Nephron (organoid): ENCODE data around the gene PGAP1.

Source experiments
- H3K27ac Mint-ChIP-seq, 3 experiments: 2 replicates each; pipeline ENCODE4 v1.8.0; 2020; ENCODE audit warnings: mixed read lengths in 3 of 3, mild to moderate bottlenecking in 2 of 3, moderate library complexity in 1 of 3
- H3K27me3 Mint-ChIP-seq: 2 replicates; pipeline ENCODE4 v1.8.0; 2021; ENCODE audit warnings: low read depth, mild to moderate bottlenecking, moderate library complexity, mixed read lengths
- H3K36me3 Mint-ChIP-seq: 2 replicates; pipeline ENCODE4 v1.8.0; 2020; ENCODE audit warnings: low read depth, mixed read lengths
- H3K4me1 Mint-ChIP-seq: 2 replicates; pipeline ENCODE4 v1.8.0; 2020; ENCODE audit warnings: mixed read lengths
- H3K4me3 Mint-ChIP-seq, 3 experiments: 2 replicates each; pipeline ENCODE4 v1.8.0; 2020; ENCODE audit warnings: mild to moderate bottlenecking in 3 of 3, mixed read lengths in 3 of 3, moderate library complexity in 2 of 3
- H3K9me3 Mint-ChIP-seq: 2 replicates; pipeline ENCODE4 v1.8.0; 2020; ENCODE audit warnings: mixed read lengths
- TF ChIP-seq, protein P1 (sequence below), 3 experiments: fragments of 200-600 bp; sonication (generic); IDR thresholded peaks; one replicate each; pipeline ENCODE4 v1.5.0; 2021; ENCODE audit warnings: antibody characterized with exemption in 3 of 3; ENCODE audit not compliant: unreplicated experiment in 3 of 3

PGAP1 gene

DNA sequence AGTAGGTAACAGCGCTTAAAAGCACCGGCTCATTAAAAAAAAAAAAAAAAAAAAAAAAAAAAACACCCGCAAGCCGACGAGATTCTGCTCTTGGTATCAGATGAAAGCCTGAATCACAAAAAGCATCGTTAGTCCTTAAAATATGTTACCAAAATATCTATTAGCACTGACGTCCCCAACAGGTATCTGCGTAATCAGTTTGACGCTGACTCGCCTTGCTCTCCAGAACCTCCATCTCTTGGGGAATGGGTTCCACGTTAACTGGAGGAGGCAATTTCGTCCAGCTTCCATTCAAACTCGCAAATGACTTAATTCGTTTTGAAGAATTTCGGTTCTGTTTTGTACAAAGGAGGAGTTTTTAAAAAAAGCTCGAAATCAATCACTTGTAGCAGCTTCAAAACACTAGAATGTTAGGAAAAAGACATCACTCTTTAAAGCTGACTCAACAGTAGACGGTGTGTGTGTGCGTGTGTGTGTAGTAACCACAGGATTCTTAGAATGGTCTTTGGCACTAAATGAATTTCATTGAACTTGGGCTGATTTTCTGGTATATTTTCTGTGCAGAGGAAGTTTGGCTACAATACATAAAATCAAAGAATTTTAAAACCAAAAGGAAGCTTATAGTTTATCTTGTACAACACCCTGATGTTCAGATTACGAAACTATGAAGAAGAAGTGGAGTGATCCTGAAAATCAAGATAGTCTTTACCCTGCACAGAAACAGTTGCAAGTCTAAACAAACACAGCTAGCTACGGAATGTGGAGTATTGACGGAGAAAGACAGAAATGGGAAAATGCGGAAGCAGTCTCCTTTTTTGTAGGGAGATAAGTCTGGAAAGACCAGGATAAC, 1.1 kb upstream of the PGAP1 start:
- Mint-ChIP-seq H3K4me3 (peak overlapping the region; percentile 95 to 96 (median 95)), H3K27me3 (no peaks in the 10 kb centered on the region), H3K9me3 (no peaks in the 10 kb centered on the region), H3K27ac (peak overlapping the region; percentile 83 to 98 (median 91)), H3K4me1 (peaks cover 26% of the 10 kb centered on the region), H3K36me3 (no peaks in the 10 kb centered on the region)
- TF ChIP-seq, protein P1, sequence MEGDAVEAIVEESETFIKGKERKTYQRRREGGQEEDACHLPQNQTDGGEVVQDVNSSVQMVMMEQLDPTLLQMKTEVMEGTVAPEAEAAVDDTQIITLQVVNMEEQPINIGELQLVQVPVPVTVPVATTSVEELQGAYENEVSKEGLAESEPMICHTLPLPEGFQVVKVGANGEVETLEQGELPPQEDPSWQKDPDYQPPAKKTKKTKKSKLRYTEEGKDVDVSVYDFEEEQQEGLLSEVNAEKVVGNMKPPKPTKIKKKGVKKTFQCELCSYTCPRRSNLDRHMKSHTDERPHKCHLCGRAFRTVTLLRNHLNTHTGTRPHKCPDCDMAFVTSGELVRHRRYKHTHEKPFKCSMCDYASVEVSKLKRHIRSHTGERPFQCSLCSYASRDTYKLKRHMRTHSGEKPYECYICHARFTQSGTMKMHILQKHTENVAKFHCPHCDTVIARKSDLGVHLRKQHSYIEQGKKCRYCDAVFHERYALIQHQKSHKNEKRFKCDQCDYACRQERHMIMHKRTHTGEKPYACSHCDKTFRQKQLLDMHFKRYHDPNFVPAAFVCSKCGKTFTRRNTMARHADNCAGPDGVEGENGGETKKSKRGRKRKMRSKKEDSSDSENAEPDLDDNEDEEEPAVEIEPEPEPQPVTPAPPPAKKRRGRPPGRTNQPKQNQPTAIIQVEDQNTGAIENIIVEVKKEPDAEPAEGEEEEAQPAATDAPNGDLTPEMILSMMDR (IDR thresholded peaks at IDR 0.05; ENCODE audit: unreplicated experiment in 3 of 3), result no peak

DNA sequence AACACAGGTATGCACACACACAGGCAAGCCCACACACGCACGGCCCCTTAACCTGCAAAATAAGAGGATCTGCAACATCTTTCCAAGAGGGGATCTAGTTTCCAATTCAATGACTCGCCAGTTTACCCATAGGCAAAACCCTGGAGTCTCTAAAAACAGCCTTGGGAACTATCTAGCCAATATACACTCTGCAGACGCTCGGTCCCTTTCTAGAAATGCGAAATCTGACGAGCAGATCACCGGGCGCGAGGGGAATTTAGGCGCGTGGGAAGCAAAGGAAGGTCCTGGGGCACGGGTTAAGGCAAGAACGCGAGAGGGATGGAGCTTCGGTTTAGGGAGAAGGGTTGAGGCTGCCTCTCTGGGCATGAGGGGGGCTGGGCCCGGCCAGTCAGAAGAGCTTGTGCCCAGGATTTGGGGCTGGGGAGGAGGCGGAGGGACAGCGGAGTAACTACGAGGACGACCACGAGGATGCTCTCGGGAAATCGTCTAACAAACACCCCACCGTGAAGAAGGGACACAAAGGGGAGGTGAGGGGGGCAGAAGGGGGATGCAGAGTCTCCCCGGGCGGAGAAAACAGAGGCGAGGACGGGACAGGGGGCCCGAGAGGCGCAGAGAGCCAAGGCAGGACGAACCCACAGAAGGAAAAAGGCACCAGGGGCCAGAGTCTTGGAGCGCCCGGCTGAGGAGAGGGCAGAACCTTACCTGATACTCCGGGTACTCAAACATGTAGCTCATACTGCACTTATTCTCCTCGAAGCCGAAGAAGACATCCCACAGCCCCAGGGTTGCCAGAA, 542 bp downstream of the PGAP1 start:
- H3K9me3 Mint-ChIP-seq, result no peaks in the 10 kb centered on the region
- TF ChIP-seq, protein P1 (IDR thresholded peaks at IDR 0.05; ENCODE audit: unreplicated experiment in 3 of 3), result no peak
- H3K4me1 Mint-ChIP-seq, result peaks cover 26% of the 10 kb centered on the region
- peak overlapping the region; percentile 95 to 96 (median 95) for H3K4me3 Mint-ChIP-seq
- H3K36me3 Mint-ChIP-seq, result peaks cover 3% of the 10 kb centered on the region
- no peaks in the 10 kb centered on the region for H3K27me3 Mint-ChIP-seq
- H3K27ac Mint-ChIP-seq, result peak overlapping the region; percentile 83 to 98 (median 91)

DNA sequence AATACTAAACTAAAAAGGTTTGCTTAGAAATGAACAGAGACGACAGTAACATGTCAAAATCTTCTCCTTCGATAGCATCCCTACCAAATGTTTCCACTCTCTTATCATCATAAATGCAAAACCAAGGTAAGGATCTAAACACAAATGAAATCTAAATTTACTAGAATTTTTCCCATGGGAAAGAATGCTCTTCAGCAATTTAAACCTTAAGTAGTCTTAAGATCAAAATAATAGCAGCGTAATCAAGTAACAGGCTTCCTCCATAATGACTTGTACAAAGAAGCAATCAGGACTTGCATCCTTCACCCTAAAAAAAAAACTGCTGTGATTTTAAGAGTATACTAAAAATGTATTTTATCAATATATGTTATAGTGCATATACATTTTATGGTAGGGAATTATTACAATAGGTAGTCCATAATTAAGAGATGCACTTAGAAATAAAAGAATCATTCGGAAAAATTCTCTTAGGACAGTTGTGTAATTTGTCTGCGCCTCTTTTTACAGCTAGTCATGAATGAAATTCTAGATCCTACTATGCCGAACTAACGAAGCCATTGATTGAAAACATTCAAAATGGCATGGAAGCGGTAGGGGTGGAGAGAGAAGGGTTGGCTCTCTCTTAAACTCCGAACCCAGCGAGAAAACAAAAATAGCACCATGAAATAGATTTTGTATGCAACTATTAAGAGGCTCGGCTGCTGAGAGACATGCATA, 1.3 kb downstream of the PGAP1 start:
- Mint-ChIP-seq H3K27me3 (no peaks in the 10 kb centered on the region), H3K4me1 (peaks cover 26% of the 10 kb centered on the region), H3K4me3 (peak overlapping the region; percentile 95 to 96 (median 95)), H3K36me3 (peaks cover 8% of the 10 kb centered on the region), H3K9me3 (no peaks in the 10 kb centered on the region), H3K27ac (peak overlapping the region; percentile 83 to 98 (median 91))
- TF ChIP-seq, protein P1 (IDR thresholded peaks at IDR 0.05; ENCODE audit: unreplicated experiment in 3 of 3), result no peak

DNA sequence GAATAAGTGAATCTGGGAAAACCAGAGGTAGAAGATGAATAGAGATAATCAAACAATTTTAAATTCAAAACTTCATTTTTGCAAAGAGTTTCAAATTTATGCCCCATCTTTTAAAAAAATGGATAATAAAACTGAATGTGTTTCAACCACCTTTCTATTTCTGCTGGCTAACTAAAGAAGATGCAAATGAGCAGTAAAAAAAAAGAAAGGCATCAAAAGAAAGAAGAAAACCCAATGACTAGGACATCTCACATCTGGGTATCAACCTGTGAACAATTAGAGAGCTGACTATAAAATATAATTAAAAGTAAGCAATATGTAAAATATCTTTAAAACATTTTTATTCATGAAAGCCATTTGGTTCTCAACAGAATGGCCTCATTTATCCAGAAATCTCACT, 2.5 kb downstream of the PGAP1 start:
- Mint-ChIP-seq H3K27ac (peak overlapping the region in 1 of 3 experiments; percentile 83), H3K4me1 (peaks cover 26% of the 10 kb centered on the region), H3K27me3 (no peaks in the 10 kb centered on the region), H3K36me3 (peaks cover 17% of the 10 kb centered on the region), H3K4me3 (peak overlapping the region; percentile 95 to 96 (median 95)), H3K9me3 (peaks cover 5% of the 10 kb centered on the region)
- TF ChIP-seq, protein P1 (IDR thresholded peaks at IDR 0.05; ENCODE audit: unreplicated experiment in 3 of 3), result no peak

DNA sequence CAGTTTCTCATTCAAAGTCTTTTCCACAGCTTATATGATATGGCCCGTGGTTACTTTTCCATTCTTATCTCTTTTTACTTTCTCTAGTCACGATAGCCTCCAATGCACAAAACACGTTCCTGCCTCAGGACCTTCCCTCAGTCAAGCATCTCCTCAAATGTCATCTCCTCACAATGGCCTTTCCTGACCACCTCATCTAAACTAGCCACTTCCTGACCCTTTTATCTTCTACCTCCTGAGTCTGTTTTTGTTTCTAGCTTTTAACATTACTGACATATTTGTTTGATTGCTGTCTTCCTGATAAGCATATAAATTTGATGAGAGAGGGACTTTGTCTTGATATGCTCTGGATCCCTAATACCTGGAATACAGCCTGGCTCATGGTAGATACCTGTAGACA, 7.6 kb downstream of the PGAP1 start:
- TF ChIP-seq, protein P1 (IDR thresholded peaks at IDR 0.05; ENCODE audit: unreplicated experiment in 3 of 3), result no peak
- H3K27me3 Mint-ChIP-seq, result no peaks in the 10 kb centered on the region
- H3K4me3 Mint-ChIP-seq, result no peak overlapping the region
- H3K4me1 Mint-ChIP-seq, result peaks cover 10% of the 10 kb centered on the region
- peaks cover 66% of the 10 kb centered on the region for H3K36me3 Mint-ChIP-seq
- H3K9me3 Mint-ChIP-seq, result peaks cover 12% of the 10 kb centered on the region
- no peak overlapping the region for H3K27ac Mint-ChIP-seq
